Measurements from ENCODE around the gene SEPTIN6. TPM values are rescaled to one million over a fixed set of nuclear protein-coding genes. Genes with fewer than 3 reads are reported as not detected.

SEPTIN6 gene
- total RNA-seq, 1 donor from 2014 or later, result 19.8 TPM

DNA sequence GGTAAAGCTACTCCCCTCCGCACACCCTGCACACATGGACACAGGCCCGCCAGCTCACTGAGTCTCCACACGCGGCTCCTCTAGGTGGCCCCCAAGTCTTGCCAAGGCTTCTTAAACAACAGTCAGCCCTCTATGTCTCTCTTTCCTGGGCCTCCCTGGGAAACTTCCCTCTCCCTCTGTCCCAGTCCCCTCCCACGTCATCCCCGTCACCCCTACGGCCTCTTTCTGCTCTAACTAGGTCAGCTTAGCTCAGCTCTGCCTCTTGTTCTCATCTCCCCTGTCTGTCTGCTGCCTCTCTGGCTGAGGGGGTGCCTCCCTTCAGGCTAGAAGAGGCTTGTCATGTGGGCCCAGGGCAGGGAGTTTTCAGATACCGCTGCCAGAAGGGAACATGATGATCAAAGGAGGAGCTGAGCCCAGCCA is 38.8 kb downstream of the SEPTIN6 start:
- no peak for DNase-seq (ENCODE audit: low spot score)
- TF ChIP-seq, protein P1, sequence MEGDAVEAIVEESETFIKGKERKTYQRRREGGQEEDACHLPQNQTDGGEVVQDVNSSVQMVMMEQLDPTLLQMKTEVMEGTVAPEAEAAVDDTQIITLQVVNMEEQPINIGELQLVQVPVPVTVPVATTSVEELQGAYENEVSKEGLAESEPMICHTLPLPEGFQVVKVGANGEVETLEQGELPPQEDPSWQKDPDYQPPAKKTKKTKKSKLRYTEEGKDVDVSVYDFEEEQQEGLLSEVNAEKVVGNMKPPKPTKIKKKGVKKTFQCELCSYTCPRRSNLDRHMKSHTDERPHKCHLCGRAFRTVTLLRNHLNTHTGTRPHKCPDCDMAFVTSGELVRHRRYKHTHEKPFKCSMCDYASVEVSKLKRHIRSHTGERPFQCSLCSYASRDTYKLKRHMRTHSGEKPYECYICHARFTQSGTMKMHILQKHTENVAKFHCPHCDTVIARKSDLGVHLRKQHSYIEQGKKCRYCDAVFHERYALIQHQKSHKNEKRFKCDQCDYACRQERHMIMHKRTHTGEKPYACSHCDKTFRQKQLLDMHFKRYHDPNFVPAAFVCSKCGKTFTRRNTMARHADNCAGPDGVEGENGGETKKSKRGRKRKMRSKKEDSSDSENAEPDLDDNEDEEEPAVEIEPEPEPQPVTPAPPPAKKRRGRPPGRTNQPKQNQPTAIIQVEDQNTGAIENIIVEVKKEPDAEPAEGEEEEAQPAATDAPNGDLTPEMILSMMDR (IDR thresholded peaks at IDR 0.05; ENCODE audit: unreplicated experiment), result no peak
- H3K27me3 Mint-ChIP-seq (ENCODE audit: unreplicated experiment), result peaks cover 2% of the 10 kb centered on the region
- peaks cover 4% of the 10 kb centered on the region for H3K36me3 Mint-ChIP-seq (ENCODE audit: low read depth, unreplicated experiment)
- peaks cover 4% of the 10 kb centered on the region for H3K4me1 Mint-ChIP-seq (ENCODE audit: unreplicated experiment)
- H3K27ac Mint-ChIP-seq (ENCODE audit: unreplicated experiment), result no peak overlapping the region
- no peak overlapping the region for H3K4me3 Mint-ChIP-seq (ENCODE audit: unreplicated experiment)
- no peaks in the 10 kb centered on the region for H3K9me3 Mint-ChIP-seq (ENCODE audit: unreplicated experiment)

- H3K9me3 Mint-ChIP-seq (ENCODE audit: unreplicated experiment), result no peaks in the 10 kb centered on the region
- H3K27ac Mint-ChIP-seq (ENCODE audit: unreplicated experiment), result no peak overlapping the region
- H3K4me1 Mint-ChIP-seq (ENCODE audit: unreplicated experiment), result no peaks in the 10 kb centered on the region
- DNase-seq (ENCODE audit: low spot score), result no peak
- TF ChIP-seq, protein P1 (IDR thresholded peaks at IDR 0.05; ENCODE audit: unreplicated experiment), result no peak
- peaks cover 4% of the 10 kb centered on the region for H3K36me3 Mint-ChIP-seq (ENCODE audit: low read depth, unreplicated experiment)
- peaks cover 3% of the 10 kb centered on the region for H3K27me3 Mint-ChIP-seq (ENCODE audit: unreplicated experiment)
- H3K4me3 Mint-ChIP-seq (ENCODE audit: unreplicated experiment), result no peak overlapping the region
Observed at GRCh38 chrX:119648421-119648775, 44.6 kb downstream of the SEPTIN6 start.

GRCh38 chrX:119647552-119648420 is 45.2 kb downstream of the SEPTIN6 start:
- Mint-ChIP-seq H3K27me3 (ENCODE audit: unreplicated experiment) (peaks cover 2% of the 10 kb centered on the region), H3K9me3 (ENCODE audit: unreplicated experiment) (no peaks in the 10 kb centered on the region), H3K36me3 (ENCODE audit: low read depth, unreplicated experiment) (no peaks in the 10 kb centered on the region), H3K27ac (ENCODE audit: unreplicated experiment) (no peak overlapping the region), H3K4me1 (ENCODE audit: unreplicated experiment) (no peaks in the 10 kb centered on the region), H3K4me3 (ENCODE audit: unreplicated experiment) (no peak overlapping the region)
- DNase-seq (ENCODE audit: low spot score), result no peak
- TF ChIP-seq, protein P1 (IDR thresholded peaks at IDR 0.05; ENCODE audit: unreplicated experiment), result no peak

- Mint-ChIP-seq H3K4me1 (ENCODE audit: unreplicated experiment) (no peaks in the 10 kb centered on the region), H3K27me3 (ENCODE audit: unreplicated experiment) (peaks cover 2% of the 10 kb centered on the region), H3K36me3 (ENCODE audit: low read depth, unreplicated experiment) (no peaks in the 10 kb centered on the region), H3K27ac (ENCODE audit: unreplicated experiment) (no peak overlapping the region), H3K4me3 (ENCODE audit: unreplicated experiment) (no peak overlapping the region), H3K9me3 (ENCODE audit: unreplicated experiment) (no peaks in the 10 kb centered on the region)
- no peak for DNase-seq (ENCODE audit: low spot score)
- TF ChIP-seq, protein P1 (IDR thresholded peaks at IDR 0.05; ENCODE audit: unreplicated experiment), result no peak
Observed at GRCh38 chrX:119647089-119647488, 45.9 kb downstream of the SEPTIN6 start.

GRCh38 chrX:119646515-119646914 is 46.5 kb downstream of the SEPTIN6 start:
- DNase-seq (ENCODE audit: low spot score), result no peak
- Mint-ChIP-seq H3K36me3 (ENCODE audit: low read depth, unreplicated experiment) (no peaks in the 10 kb centered on the region), H3K9me3 (ENCODE audit: unreplicated experiment) (no peaks in the 10 kb centered on the region), H3K4me1 (ENCODE audit: unreplicated experiment) (no peaks in the 10 kb centered on the region), H3K27ac (ENCODE audit: unreplicated experiment) (no peak overlapping the region), H3K4me3 (ENCODE audit: unreplicated experiment) (no peak overlapping the region), H3K27me3 (ENCODE audit: unreplicated experiment) (peaks cover 3% of the 10 kb centered on the region)
- TF ChIP-seq, protein P1 (IDR thresholded peaks at IDR 0.05; ENCODE audit: unreplicated experiment), result no peak

Data from endothelial cell (in vitro differentiated cells).